Measurements from ENCODE around the gene JAG1. TPM values are rescaled to one million over a fixed set of nuclear protein-coding genes. Genes with fewer than 3 reads are reported as not detected.

JAG1 gene
- total and polyA plus RNA-seq, 4 donors = 11.9 to 70.3 (median 46.8) TPM

- Histone ChIP-seq H3K4me3 (no peak overlapping the region), H3K27me3 (ENCODE audit: control insufficient read depth in 3 of 3, insufficient read depth in 3 of 3, low read length in 2 of 3) (no peaks in the 10 kb centered on the region), H3K36me3 (ENCODE audit: control insufficient read depth in 4 of 4, insufficient read depth in 4 of 4, low read length in 4 of 4) (no peaks in the 10 kb centered on the region), H3K27ac (ENCODE audit: low read depth in 1 of 2, low read length in 1 of 2) (peak overlapping the region in 1 of 2 donors; percentile 41), H3K9ac (ENCODE audit: insufficient read depth in 1 of 2, low read length in 2 of 2) (no peak overlapping the region), H3K4me1 (ENCODE audit: control insufficient read depth in 5 of 5, insufficient read depth in 5 of 5, low read length in 5 of 5) (peaks cover 4 to 31% (median 7%) of the 10 kb centered on the region in 5 donors), H3K9me3 (ENCODE audit: control insufficient read depth in 4 of 4, insufficient read depth in 3 of 4, low read length in 3 of 4) (no peaks in the 10 kb centered on the region)
- TF ChIP-seq, protein P1, sequence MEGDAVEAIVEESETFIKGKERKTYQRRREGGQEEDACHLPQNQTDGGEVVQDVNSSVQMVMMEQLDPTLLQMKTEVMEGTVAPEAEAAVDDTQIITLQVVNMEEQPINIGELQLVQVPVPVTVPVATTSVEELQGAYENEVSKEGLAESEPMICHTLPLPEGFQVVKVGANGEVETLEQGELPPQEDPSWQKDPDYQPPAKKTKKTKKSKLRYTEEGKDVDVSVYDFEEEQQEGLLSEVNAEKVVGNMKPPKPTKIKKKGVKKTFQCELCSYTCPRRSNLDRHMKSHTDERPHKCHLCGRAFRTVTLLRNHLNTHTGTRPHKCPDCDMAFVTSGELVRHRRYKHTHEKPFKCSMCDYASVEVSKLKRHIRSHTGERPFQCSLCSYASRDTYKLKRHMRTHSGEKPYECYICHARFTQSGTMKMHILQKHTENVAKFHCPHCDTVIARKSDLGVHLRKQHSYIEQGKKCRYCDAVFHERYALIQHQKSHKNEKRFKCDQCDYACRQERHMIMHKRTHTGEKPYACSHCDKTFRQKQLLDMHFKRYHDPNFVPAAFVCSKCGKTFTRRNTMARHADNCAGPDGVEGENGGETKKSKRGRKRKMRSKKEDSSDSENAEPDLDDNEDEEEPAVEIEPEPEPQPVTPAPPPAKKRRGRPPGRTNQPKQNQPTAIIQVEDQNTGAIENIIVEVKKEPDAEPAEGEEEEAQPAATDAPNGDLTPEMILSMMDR (IDR thresholded peaks at IDR 0.05; ENCODE audit: control extremely low read depth, extremely low read depth) = no peak
- ATAC-seq (ENCODE audit: insufficient read depth, low FRiP score) = no peak
- 96 to 97% methylated on average over 3 of the region's 3 CpGs for WGBS, 2 donors
- no peak for DNase-seq
Observed at GRCh38 chr20:10605547-10606195, 68.1 kb downstream of the JAG1 start.

- TF ChIP-seq, protein P1 (IDR thresholded peaks at IDR 0.05; ENCODE audit: control extremely low read depth, extremely low read depth) = no peak
- ATAC-seq (ENCODE audit: insufficient read depth, low FRiP score) = no peak
- peaks cover 3 to 31% (median 7%) of the 10 kb centered on the region in 5 donors for H3K4me1 ChIP-seq (ENCODE audit: control insufficient read depth in 5 of 5, insufficient read depth in 5 of 5, low read length in 5 of 5)
- no peaks in the 10 kb centered on the region for H3K27me3 ChIP-seq (ENCODE audit: control insufficient read depth in 3 of 3, insufficient read depth in 3 of 3, low read length in 2 of 3)
- no peaks in the 10 kb centered on the region for H3K36me3 ChIP-seq (ENCODE audit: control insufficient read depth in 4 of 4, insufficient read depth in 4 of 4, low read length in 4 of 4)
- DNase-seq = no peak
- H3K27ac ChIP-seq (ENCODE audit: low read depth in 1 of 2, low read length in 1 of 2) = peak overlapping the region in 1 of 2 donors; percentile 41
- 79 to 81% methylated on average over 2 of the region's 2 CpGs for WGBS, 2 donors
- no peaks in the 10 kb centered on the region for H3K9me3 ChIP-seq (ENCODE audit: control insufficient read depth in 4 of 4, insufficient read depth in 3 of 4, low read length in 3 of 4)
- H3K9ac ChIP-seq (ENCODE audit: insufficient read depth in 1 of 2, low read length in 2 of 2) = no peak overlapping the region
- H3K4me3 ChIP-seq = no peak overlapping the region
Observed at GRCh38 chr20:10604865-10605440, 68.8 kb downstream of the JAG1 start.

GRCh38 chr20:10603971-10604864 is 69.6 kb downstream of the JAG1 start:
- Histone ChIP-seq H3K36me3 (ENCODE audit: control insufficient read depth in 4 of 4, insufficient read depth in 4 of 4, low read length in 4 of 4) (peaks cover 0 to 1% (median 0%) of the 10 kb centered on the region in 4 donors), H3K4me3 (no peak overlapping the region), H3K27ac (ENCODE audit: low read depth in 1 of 2, low read length in 1 of 2) (peak overlapping the region; percentile 49 to 90), H3K4me1 (ENCODE audit: control insufficient read depth in 5 of 5, insufficient read depth in 5 of 5, low read length in 5 of 5) (peaks cover 3 to 28% (median 4%) of the 10 kb centered on the region in 5 donors), H3K9ac (ENCODE audit: insufficient read depth in 1 of 2, low read length in 2 of 2) (no peak overlapping the region), H3K27me3 (ENCODE audit: control insufficient read depth in 3 of 3, insufficient read depth in 3 of 3, low read length in 2 of 3) (no peaks in the 10 kb centered on the region), H3K9me3 (ENCODE audit: control insufficient read depth in 4 of 4, insufficient read depth in 3 of 4, low read length in 3 of 4) (no peaks in the 10 kb centered on the region)
- DNase-seq (peak in 2 of 3 donors; percentile 22 to 58), ATAC-seq (ENCODE audit: insufficient read depth, low FRiP score) (peak; percentile 66)
- TF ChIP-seq, protein P1 (IDR thresholded peaks at IDR 0.05; ENCODE audit: control extremely low read depth, extremely low read depth) = no peak
- 66 to 85% methylated on average over 8 of the region's 8 CpGs for WGBS, 2 donors
